ENCODE results near the gene GALK2. TPM values are rescaled to one million over a fixed set of nuclear protein-coding genes. Genes with fewer than 3 reads are reported as not detected.

The GALK2 gene
- total RNA-seq, 1 donor from 2014 or later = 10.0 TPM

GRCh38 chr15:49145651-49146609 is 24.1 kb upstream of the GALK2 start:
- H3K4me1 ChIP-seq = peaks cover 0 to 14% of the 10 kb centered on the region in 2 donors
- intact Hi-C loops (cut with DNase I) = loop anchor here (1.0 to 5.0 kb wide), 2 partner anchors 99 to 285 kb away; partner anchors contain the start of gene SECISBP2L
- peak; percentile 22 to 73 (median 59) for TF ChIP-seq CTCF (IDR thresholded peaks at IDR 0.05)

GRCh38 chr15:49148298-49148697 is 21.7 kb upstream of the GALK2 start:
- no peaks in the 10 kb centered on the region for H3K27me3 ChIP-seq
- intact Hi-C loops (cut with DNase I) = loop anchor here (5.0 kb wide), 1 partner anchor 101 kb away; the partner anchor contains the start of gene SECISBP2L
- no peaks in the 10 kb centered on the region for H3K9me3 ChIP-seq
- H3K27ac ChIP-seq = no peak overlapping the region
- no peak for TF ChIP-seq CTCF (IDR thresholded peaks at IDR 0.05)
- DNase-seq (ENCODE audit: low spot score in 2 of 2) = no peak
- H3K4me1 ChIP-seq = peaks cover 0 to 16% of the 10 kb centered on the region in 2 donors
- peaks cover 5 to 9% of the 10 kb centered on the region in 2 donors for H3K36me3 ChIP-seq
- no peak overlapping the region for H3K4me3 ChIP-seq

More at GRCh38 chr15:49145651-49146609, 24.1 kb upstream of the GALK2 start:
- no peak for DNase-seq (ENCODE audit: low spot score in 2 of 2)
- Histone ChIP-seq H3K27me3 (no peaks in the 10 kb centered on the region), H3K27ac (no peak overlapping the region), H3K9me3 (no peaks in the 10 kb centered on the region), H3K36me3 (peaks cover 28 to 31% of the 10 kb centered on the region in 2 donors), H3K4me3 (no peak overlapping the region)

DNA sequence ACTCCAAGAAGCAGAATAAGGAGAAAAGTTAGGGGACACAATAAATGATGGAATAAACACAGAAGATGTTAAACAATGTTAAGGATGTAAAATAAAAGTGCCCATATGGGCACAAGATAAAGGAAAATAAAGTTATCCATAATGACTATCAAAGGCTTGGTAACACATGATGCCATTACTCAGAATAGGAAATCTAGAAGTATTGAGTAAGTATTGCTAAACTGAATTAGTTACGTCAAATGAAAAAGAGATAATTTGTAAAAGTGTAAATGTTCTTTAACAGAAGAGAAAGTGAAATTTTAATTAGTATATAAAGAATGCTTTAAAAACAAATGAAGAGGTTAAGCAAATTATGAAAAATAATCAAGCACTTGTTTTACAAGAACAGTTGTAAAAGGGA is 21.3 kb upstream of the GALK2 start:
- Histone ChIP-seq H3K27me3 (no peaks in the 10 kb centered on the region), H3K4me3 (no peak overlapping the region), H3K27ac (no peak overlapping the region), H3K4me1 (peaks cover 0 to 16% of the 10 kb centered on the region in 2 donors), H3K9me3 (no peaks in the 10 kb centered on the region), H3K36me3 (peaks cover under 1 to 5% of the 10 kb centered on the region in 2 donors)
- TF ChIP-seq CTCF (IDR thresholded peaks at IDR 0.05) = no peak
- intact Hi-C loops (cut with DNase I) = loop anchor here (5.0 kb wide), 1 partner anchor 101 kb away; the partner anchor contains the start of gene SECISBP2L
- no peak for DNase-seq (ENCODE audit: low spot score in 2 of 2)

GRCh38 chr15:49151831-49152230 is 18.2 kb upstream of the GALK2 start:
- Histone ChIP-seq H3K4me3 (no peak overlapping the region), H3K9me3 (no peaks in the 10 kb centered on the region), H3K36me3 (no peaks in the 10 kb centered on the region), H3K4me1 (peaks cover 0 to 16% of the 10 kb centered on the region in 2 donors), H3K27ac (no peak overlapping the region), H3K27me3 (no peaks in the 10 kb centered on the region)
- no peak for TF ChIP-seq CTCF (IDR thresholded peaks at IDR 0.05)
- no peak for DNase-seq (ENCODE audit: low spot score in 2 of 2)
- intact Hi-C loops (cut with DNase I) = no loop called here

- no peak overlapping the region for H3K4me3 ChIP-seq
- H3K36me3 ChIP-seq = no peaks in the 10 kb centered on the region
- intact Hi-C loops (cut with DNase I) = no loop called here
- H3K9me3 ChIP-seq = no peaks in the 10 kb centered on the region
- no peaks in the 10 kb centered on the region for H3K27me3 ChIP-seq
- H3K4me1 ChIP-seq = peaks cover 0 to 15% of the 10 kb centered on the region in 2 donors
- H3K27ac ChIP-seq = no peak overlapping the region
- TF ChIP-seq CTCF (IDR thresholded peaks at IDR 0.05) = no peak
- no peak for DNase-seq (ENCODE audit: low spot score in 2 of 2)
Observed at GRCh38 chr15:49152552-49153312, 17.3 kb upstream of the GALK2 start.
